ENCODE measurements around the gene GPRC5C.

Gene GPRC5C

DNA sequence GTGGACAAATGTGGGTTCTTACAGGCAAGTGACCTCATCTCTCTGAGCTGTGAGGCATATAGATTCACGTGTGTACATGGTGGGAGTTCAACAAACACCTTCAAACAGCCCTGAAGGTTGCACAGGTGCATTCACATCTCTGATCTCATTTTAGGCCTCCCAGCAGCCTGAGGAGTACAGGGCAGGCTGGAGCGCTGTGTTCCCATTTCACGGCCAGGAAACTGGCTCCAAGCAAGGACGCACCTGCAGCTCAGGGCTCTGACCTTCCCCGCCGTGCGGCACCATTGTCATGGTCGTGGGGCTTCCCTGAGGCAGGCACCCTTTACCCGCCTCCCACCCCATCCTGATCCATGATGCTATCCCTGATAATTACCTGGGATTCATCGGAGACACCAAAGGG, 29.7 kb downstream of the GPRC5C start:
- TF ChIP-seq ZBTB7A (IDR thresholded peaks at IDR 0.05; ENCODE audit: low read depth) = no peak
- TF ChIP-seq TAF1 (IDR thresholded peaks at IDR 0.05; ENCODE audit: low read depth) = no peak
- no peak for TF ChIP-seq EGR1 (IDR thresholded peaks at IDR 0.05)
- TF ChIP-seq, protein P1, sequence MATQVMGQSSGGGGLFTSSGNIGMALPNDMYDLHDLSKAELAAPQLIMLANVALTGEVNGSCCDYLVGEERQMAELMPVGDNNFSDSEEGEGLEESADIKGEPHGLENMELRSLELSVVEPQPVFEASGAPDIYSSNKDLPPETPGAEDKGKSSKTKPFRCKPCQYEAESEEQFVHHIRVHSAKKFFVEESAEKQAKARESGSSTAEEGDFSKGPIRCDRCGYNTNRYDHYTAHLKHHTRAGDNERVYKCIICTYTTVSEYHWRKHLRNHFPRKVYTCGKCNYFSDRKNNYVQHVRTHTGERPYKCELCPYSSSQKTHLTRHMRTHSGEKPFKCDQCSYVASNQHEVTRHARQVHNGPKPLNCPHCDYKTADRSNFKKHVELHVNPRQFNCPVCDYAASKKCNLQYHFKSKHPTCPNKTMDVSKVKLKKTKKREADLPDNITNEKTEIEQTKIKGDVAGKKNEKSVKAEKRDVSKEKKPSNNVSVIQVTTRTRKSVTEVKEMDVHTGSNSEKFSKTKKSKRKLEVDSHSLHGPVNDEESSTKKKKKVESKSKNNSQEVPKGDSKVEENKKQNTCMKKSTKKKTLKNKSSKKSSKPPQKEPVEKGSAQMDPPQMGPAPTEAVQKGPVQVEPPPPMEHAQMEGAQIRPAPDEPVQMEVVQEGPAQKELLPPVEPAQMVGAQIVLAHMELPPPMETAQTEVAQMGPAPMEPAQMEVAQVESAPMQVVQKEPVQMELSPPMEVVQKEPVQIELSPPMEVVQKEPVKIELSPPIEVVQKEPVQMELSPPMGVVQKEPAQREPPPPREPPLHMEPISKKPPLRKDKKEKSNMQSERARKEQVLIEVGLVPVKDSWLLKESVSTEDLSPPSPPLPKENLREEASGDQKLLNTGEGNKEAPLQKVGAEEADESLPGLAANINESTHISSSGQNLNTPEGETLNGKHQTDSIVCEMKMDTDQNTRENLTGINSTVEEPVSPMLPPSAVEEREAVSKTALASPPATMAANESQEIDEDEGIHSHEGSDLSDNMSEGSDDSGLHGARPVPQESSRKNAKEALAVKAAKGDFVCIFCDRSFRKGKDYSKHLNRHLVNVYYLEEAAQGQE (IDR thresholded peaks at IDR 0.05; ENCODE audit: low read depth) = no peak
- no peak for TF ChIP-seq CEBPB (IDR thresholded peaks at IDR 0.05)
- no peak for TF ChIP-seq EP300 (IDR thresholded peaks at IDR 0.05; ENCODE audit: borderline replicate concordance)
- TF ChIP-seq NFIC (IDR thresholded peaks at IDR 0.05) = no peak
- TF ChIP-seq, protein P2, sequence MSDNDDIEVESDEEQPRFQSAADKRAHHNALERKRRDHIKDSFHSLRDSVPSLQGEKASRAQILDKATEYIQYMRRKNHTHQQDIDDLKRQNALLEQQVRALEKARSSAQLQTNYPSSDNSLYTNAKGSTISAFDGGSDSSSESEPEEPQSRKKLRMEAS (IDR thresholded peaks at IDR 0.05) = no peak

DNA sequence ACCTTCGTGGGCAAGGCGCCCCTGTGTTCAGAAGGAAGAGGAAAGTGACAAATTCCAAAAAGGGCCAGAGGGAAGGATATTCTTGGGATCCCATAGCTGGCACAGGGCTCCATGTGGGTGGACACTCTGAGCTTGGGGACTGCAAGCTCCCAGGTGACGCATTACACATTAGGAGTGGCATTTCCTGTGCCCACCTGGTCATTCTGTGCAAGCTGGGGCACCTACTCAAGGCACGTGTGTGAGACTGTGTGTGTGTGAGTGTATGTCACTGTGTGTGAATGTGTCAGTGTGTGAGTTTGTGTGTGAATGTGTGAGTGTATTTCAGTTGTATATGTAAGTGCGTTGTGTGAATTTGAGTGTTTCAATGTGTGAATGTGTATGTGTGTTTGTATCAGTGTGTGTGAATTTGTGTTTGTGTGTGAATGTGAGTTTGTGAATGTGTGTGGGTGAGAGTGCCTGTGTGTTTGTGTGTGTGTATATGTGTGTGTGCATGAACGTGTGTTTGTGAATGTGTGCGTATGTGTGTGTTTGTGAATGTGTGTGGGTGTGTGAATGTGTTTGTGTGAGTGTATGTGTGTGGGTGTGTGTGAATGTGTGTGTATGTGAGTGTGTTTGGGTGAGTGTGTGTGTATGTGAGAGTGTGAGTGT, 33.0 kb downstream of the GPRC5C start:
- TF ChIP-seq NFIC (IDR thresholded peaks at IDR 0.05) = no peak
- no peak for TF ChIP-seq TEAD4 (IDR thresholded peaks at IDR 0.05)
- TF ChIP-seq, protein P1 (IDR thresholded peaks at IDR 0.05; ENCODE audit: low read depth) = no peak
- TF ChIP-seq EGR1 (IDR thresholded peaks at IDR 0.05) = no peak
- TF ChIP-seq RAD21 (IDR thresholded peaks at IDR 0.05; ENCODE audit: low read depth) = no peak
- TF ChIP-seq YY1 (IDR thresholded peaks at IDR 0.05; ENCODE audit: low read depth) = no peak
- TF ChIP-seq FOXM1 (IDR thresholded peaks at IDR 0.05; ENCODE audit: borderline replicate concordance, low read depth) = no peak
- TF ChIP-seq CEBPB (IDR thresholded peaks at IDR 0.05) = no peak
- TF ChIP-seq, protein P3, sequence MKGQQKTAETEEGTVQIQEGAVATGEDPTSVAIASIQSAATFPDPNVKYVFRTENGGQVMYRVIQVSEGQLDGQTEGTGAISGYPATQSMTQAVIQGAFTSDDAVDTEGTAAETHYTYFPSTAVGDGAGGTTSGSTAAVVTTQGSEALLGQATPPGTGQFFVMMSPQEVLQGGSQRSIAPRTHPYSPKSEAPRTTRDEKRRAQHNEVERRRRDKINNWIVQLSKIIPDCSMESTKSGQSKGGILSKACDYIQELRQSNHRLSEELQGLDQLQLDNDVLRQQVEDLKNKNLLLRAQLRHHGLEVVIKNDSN (IDR thresholded peaks at IDR 0.05) = no peak
- no peak for TF ChIP-seq EP300 (IDR thresholded peaks at IDR 0.05; ENCODE audit: borderline replicate concordance)
- TF ChIP-seq, protein P2 (IDR thresholded peaks at IDR 0.05) = no peak
- TF ChIP-seq TCF12 (IDR thresholded peaks at IDR 0.05; ENCODE audit: low read depth) = no peak

DNA sequence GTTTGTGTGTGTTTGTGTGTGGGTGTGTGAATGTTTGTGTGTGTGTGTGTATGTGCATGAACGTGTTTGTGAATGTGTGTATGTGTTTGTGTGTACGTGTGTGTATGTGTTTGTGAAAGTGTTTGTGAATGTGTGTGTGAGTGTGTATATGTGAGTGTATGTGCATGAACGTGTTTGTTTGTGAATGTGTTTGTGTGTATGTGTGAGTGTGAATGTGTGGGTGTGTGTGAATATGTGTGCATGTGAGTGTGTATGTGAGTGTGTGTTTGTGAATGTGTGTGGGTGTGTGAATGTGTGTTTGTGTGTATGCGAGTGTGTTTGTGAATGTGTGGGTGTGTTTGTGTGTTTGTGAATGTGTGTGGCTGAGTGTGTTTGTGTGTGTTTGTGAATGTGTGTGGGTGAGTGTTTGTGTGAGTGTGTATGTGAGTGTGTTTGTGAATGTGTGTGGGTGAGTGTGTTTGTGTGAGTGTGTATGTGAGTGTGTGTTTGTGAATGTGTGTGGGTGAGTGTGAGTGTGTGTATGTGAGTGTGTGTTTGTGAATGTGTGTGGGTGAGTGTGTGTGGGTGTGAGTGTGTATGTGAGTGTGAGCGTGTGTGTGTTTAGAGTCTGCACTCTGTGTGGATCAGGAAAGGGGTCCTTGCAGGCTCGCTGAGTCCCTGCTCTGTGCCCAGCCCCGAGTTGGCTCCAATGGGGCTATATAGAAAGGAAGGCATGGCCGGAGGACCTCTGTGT, 33.7 kb downstream of the GPRC5C start:
- TF ChIP-seq EP300 (IDR thresholded peaks at IDR 0.05; ENCODE audit: borderline replicate concordance) = no peak
- TF ChIP-seq, protein P1 (IDR thresholded peaks at IDR 0.05; ENCODE audit: low read depth) = no peak
- TF ChIP-seq, protein P3 (IDR thresholded peaks at IDR 0.05) = no peak
- TF ChIP-seq, protein P2 (IDR thresholded peaks at IDR 0.05) = no peak
- no peak for TF ChIP-seq RAD21 (IDR thresholded peaks at IDR 0.05; ENCODE audit: low read depth)
- TF ChIP-seq EGR1 (IDR thresholded peaks at IDR 0.05) = no peak
- no peak for TF ChIP-seq TEAD4 (IDR thresholded peaks at IDR 0.05)
- no peak for TF ChIP-seq YY1 (IDR thresholded peaks at IDR 0.05; ENCODE audit: low read depth)
- no peak for TF ChIP-seq ZBTB7A (IDR thresholded peaks at IDR 0.05; ENCODE audit: low read depth)
- no peak for TF ChIP-seq NFIC (IDR thresholded peaks at IDR 0.05)
- TF ChIP-seq CREB1 (IDR thresholded peaks at IDR 0.05; ENCODE audit: low read depth) = no peak
- no peak for TF ChIP-seq TCF12 (IDR thresholded peaks at IDR 0.05; ENCODE audit: low read depth)
- TF ChIP-seq CEBPB (IDR thresholded peaks at IDR 0.05) = no peak
- no peak for TF ChIP-seq TAF1 (IDR thresholded peaks at IDR 0.05; ENCODE audit: low read depth)
- TF ChIP-seq FOXM1 (IDR thresholded peaks at IDR 0.05; ENCODE audit: borderline replicate concordance, low read depth) = no peak

Measured in Ishikawa (cell line).